Naive thymus-derived CD4-positive, alpha-beta T cell (primary cell): ENCODE data around the gene CHD8. TPM values are rescaled to one million over a fixed set of nuclear protein-coding genes. Genes with fewer than 3 reads are reported as not detected.
A peak's percentile ranks its signal among the peaks of the same experiment; 100 is the strongest.
"Not testable (repeated sequence)": the region's sequence is repeated elsewhere in the genome, so short reads cannot be mapped to it uniquely, and the experiment has no call there.

Source experiments
- ATAC-seq: fragments of 150-1000 bp; cut with Tn5 transposase; 2 replicates; pipeline ENCODE4 v1.10.0; 2021; ENCODE audit warnings: mild to moderate bottlenecking, moderate library complexity
- CTCF ChIA-PET: fragments of 350-600 bp; sonication (Branson Sonifier 250); formaldehyde crosslinking; loops from one replicate; lab custom pipeline; 2021; ENCODE audit warnings: antibody characterized with exemption; lab: Charles Lee
- POLR2A ChIA-PET: fragments of 350-600 bp; sonication (Branson Sonifier 250); formaldehyde crosslinking; loops from one replicate; lab custom pipeline; 2021; ENCODE audit warnings: antibody characterized with exemption, inconsistent platforms; lab: Charles Lee
- DNase-seq, 9 donors: peaks; one replicate each; pipeline versions ENCODE4 v3.0.0 to v3.0.0-alpha.2; 2020 to 2022; ENCODE audit warnings: mixed read lengths in 1 of 9
- H3K27ac ChIP-seq: one replicate; pipeline ENCODE4 v1.7.0; 2013; ENCODE audit warnings: mild to moderate bottlenecking, low read depth, low read length, moderate library complexity
- H3K27me3 ChIP-seq, 2 donors: one replicate each; pipeline ENCODE4 v1.7.0; 2013; ENCODE audit warnings: low read length in 2 of 2, mild to moderate bottlenecking in 2 of 2, moderate library complexity in 2 of 2; ENCODE audit not compliant: control insufficient read depth in 2 of 2, insufficient read depth in 2 of 2
- H3K36me3 ChIP-seq, 3 experiments: 1 replicate in 2 of 3; 2 replicates in 1 of 3; pipeline ENCODE4 v1.7.0; 2013; ENCODE audit warnings: low read length in 3 of 3, mild to moderate bottlenecking in 3 of 3, moderate library complexity in 1 of 3; ENCODE audit not compliant: insufficient read depth in 3 of 3, control insufficient read depth in 2 of 3
- H3K4me1 ChIP-seq, 2 donors: one replicate each; pipeline ENCODE4 v1.7.0; 2013; ENCODE audit warnings: low read length in 2 of 2, mild to moderate bottlenecking in 2 of 2, moderate library complexity in 1 of 2; ENCODE audit not compliant: control insufficient read depth in 2 of 2, insufficient read depth in 2 of 2
- H3K4me3 ChIP-seq: 2 replicates; pipeline ENCODE4 v1.7.0; 2013; ENCODE audit warnings: mild to moderate bottlenecking, low read length
- H3K9me3 ChIP-seq, 3 experiments: 1 replicate in 2 of 3; 2 replicates in 1 of 3; pipeline ENCODE4 v1.7.0; 2013; ENCODE audit warnings: low read length in 3 of 3; ENCODE audit not compliant: control insufficient read depth in 2 of 3
- H3K27ac Mint-ChIP-seq, 9 donors: one replicate each; pipeline ENCODE4 v1.8.0; 2020 to 2022; ENCODE audit warnings: mixed read lengths in 9 of 9, mild to moderate bottlenecking in 8 of 9, moderate library complexity in 5 of 9, inconsistent platforms in 2 of 9
- H3K27me3 Mint-ChIP-seq, 5 donors: one replicate each; pipeline ENCODE4 v1.8.0; 2021 to 2022; ENCODE audit warnings: mixed read lengths in 5 of 5, mild to moderate bottlenecking in 1 of 5
- H3K36me3 Mint-ChIP-seq, 5 donors: one replicate each; pipeline ENCODE4 v1.8.0; 2020 to 2022; ENCODE audit warnings: mixed read lengths in 5 of 5, mild to moderate bottlenecking in 3 of 5, inconsistent platforms in 1 of 5
- H3K4me1 Mint-ChIP-seq, 7 donors: one replicate each; pipeline ENCODE4 v1.8.0; 2020 to 2022; ENCODE audit warnings: mixed read lengths in 7 of 7, mild to moderate bottlenecking in 3 of 7, inconsistent platforms in 1 of 7
- H3K4me3 Mint-ChIP-seq, 10 donors: one replicate each; pipeline ENCODE4 v1.8.0; 2020 to 2022; ENCODE audit warnings: mild to moderate bottlenecking in 10 of 10, mixed read lengths in 10 of 10, moderate library complexity in 6 of 10, inconsistent platforms in 2 of 10
- H3K9me3 Mint-ChIP-seq, 11 donors: one replicate each; pipeline ENCODE4 v1.8.0; 2020 to 2022; ENCODE audit warnings: mixed read lengths in 11 of 11, mild to moderate bottlenecking in 4 of 11, inconsistent platforms in 1 of 11, moderate library complexity in 1 of 11
- intact Hi-C, 2 donors: fragments of 100-400 bp; cut with micrococcal nuclease; formaldehyde crosslinking; loops; one replicate each; pipeline ENCODE4 v1.15.1; 2023
- polyA plus RNA-seq, 2 donors: library from polyadenylated mRNA; unstranded; fragments of 300-500 nt; fragmentation: Illumina TruSeq; gene quantifications; one replicate each; pipeline ENCODE4 v1.2.3, GENCODE V29; 2021
- total RNA-seq, 6 experiments: library from RNA in 5 of 6; stranded (reverse) in 5 of 6; gene quantifications; 1 replicate in 5 of 6; 2 replicates in 1 of 6; pipeline ENCODE4 v1.2.3 and lab custom pipeline; 2021 to 2026

The CHD8 gene
- total and polyA plus RNA-seq, 7 experiments from 2014 or later, result 39.3 to 143 (median 128) TPM

- H3K4me3 Mint-ChIP-seq, intact Hi-C loops, DNase-seq, CTCF ChIA-PET, H3K4me3 ChIP-seq, H3K27ac Mint-ChIP-seq, H3K4me1 ChIP-seq, H3K27me3 ChIP-seq, H3K9me3 ChIP-seq, POLR2A ChIA-PET, H3K27me3 Mint-ChIP-seq, ATAC-seq, H3K9me3 Mint-ChIP-seq, H3K27ac ChIP-seq: not testable (repeated sequence)
- H3K36me3 ChIP-seq, result peaks cover 0 to 53% (median 17%) of the 10 kb centered on the region in 3 experiments
- H3K4me1 Mint-ChIP-seq, result peaks cover 5 to 21% (median 11%) of the 10 kb centered on the region in 7 donors
- H3K36me3 Mint-ChIP-seq, result peaks cover 6 to 32% (median 28%) of the 10 kb centered on the region in 5 donors
These were observed 83.1 kb downstream of the CHD8 start for GRCh38 chr14:21372814-21373213.

DNA sequence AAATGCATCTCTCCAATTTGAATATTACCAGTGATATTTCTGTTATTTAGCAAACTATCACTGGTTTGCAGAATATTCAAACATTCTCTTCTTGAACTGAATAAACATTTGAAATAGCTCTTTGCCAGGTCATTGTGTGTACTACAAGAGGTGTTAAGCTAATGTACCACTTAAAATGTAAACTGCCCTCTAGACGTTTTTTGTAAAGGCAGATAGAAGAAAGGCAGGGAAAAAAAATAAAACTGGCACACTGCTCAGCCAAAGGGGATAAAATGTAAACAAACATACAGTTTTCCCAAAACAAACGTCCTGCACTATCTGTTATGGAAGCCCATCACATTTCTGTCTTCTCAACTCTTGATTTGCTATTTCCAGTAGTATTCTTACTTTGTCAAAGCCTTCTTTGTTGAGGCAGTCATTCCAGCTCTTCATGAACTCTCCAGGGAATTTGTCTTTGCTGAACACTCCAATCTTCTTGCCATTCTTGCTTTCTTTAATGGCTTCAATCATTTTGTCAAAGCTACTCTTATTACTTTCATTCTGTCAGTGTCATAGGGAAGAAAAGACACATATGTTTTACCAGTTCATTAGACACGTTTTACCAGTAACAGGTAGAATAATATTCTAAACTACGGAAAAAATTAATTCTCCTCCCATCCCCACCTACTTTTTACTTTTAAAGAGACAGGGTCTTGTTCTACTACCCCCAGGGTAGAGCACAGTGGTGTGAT, 85.8 kb downstream of the CHD8 start:
- CTCF ChIA-PET, result no interaction called here
- no peaks in the 10 kb centered on the region for H3K9me3 Mint-ChIP-seq
- Histone ChIP-seq H3K36me3 (peaks cover 7 to 80% (median 30%) of the 10 kb centered on the region in 3 experiments), H3K27me3 (no peaks in the 10 kb centered on the region), H3K9me3 (no peaks in the 10 kb centered on the region), H3K27ac (no peak overlapping the region), H3K4me3 (no peak overlapping the region), H3K4me1 (no peaks in the 10 kb centered on the region)
- POLR2A ChIA-PET, result no interaction called here
- intact Hi-C loops, result loop anchor here in 1 of 2 donors (5.0 kb wide), 1 partner anchor 128 kb away; no protein-coding TSS in a partner anchor
- ATAC-seq, result no peak
- no peaks in the 10 kb centered on the region for H3K27me3 Mint-ChIP-seq
- no peak overlapping the region for H3K4me3 Mint-ChIP-seq
- peaks cover 0 to 20% (median 0%) of the 10 kb centered on the region in 7 donors for H3K4me1 Mint-ChIP-seq
- DNase-seq, result no peak
- peak overlapping the region in 1 of 9 donors; percentile 28 for H3K27ac Mint-ChIP-seq
- peaks cover 7 to 49% (median 26%) of the 10 kb centered on the region in 5 donors for H3K36me3 Mint-ChIP-seq

GRCh38 chr14:21367582-21368144, 88.3 kb downstream of the CHD8 start:
- no peak overlapping the region for H3K4me3 ChIP-seq
- ATAC-seq, result no peak
- Mint-ChIP-seq H3K9me3 (no peaks in the 10 kb centered on the region), H3K27ac (peak overlapping the region in 1 of 9 donors; percentile 9), H3K36me3 (peaks cover 11 to 65% (median 33%) of the 10 kb centered on the region in 5 donors), H3K27me3 (no peaks in the 10 kb centered on the region), H3K4me3 (no peak overlapping the region), H3K4me1 (peaks cover 0 to 14% (median 0%) of the 10 kb centered on the region in 7 donors)
- peaks cover 10 to 98% (median 48%) of the 10 kb centered on the region in 3 experiments for H3K36me3 ChIP-seq
- H3K27ac ChIP-seq, result no peak overlapping the region
- ChIA-PET CTCF (no interaction called here), POLR2A (no interaction called here)
- no peaks in the 10 kb centered on the region for H3K9me3 ChIP-seq
- intact Hi-C loops, result loop anchor here in 1 of 2 donors (5.0 kb wide), 1 partner anchor 125 kb away; no protein-coding TSS in a partner anchor
- H3K4me1 ChIP-seq, result no peaks in the 10 kb centered on the region
- DNase-seq, result no peak
- no peaks in the 10 kb centered on the region for H3K27me3 ChIP-seq

DNA sequence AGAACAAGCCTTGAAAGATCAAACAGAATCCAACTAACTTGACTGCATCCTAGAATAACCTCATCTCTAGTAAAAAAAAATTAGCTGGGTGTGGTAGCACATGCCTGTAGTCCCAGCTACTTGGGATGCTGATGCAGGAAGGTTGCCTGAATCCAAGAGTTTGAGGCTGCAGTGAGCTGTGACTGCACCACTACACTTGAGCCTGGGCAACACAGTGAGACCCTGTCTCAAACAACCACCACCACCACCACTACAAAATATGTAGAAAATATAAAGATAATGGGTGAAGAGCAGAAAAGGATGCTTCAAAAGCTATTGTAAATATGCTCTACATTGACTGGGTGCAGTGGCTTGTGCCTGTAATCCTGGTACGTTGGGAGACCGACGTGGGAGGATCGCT, 99.4 kb downstream of the CHD8 start:
- peak overlapping the region in 2 of 9 donors; percentile 25 to 68 for H3K27ac Mint-ChIP-seq
- H3K27me3 ChIP-seq, result no peaks in the 10 kb centered on the region
- H3K36me3 Mint-ChIP-seq, result peaks cover 32 to 75% (median 52%) of the 10 kb centered on the region in 5 donors
- no peaks in the 10 kb centered on the region for H3K9me3 ChIP-seq
- H3K4me3 Mint-ChIP-seq, result no peak overlapping the region
- H3K4me1 ChIP-seq, result no peaks in the 10 kb centered on the region
- no peaks in the 10 kb centered on the region for H3K9me3 Mint-ChIP-seq
- ChIA-PET CTCF (no interaction called here), POLR2A (interaction anchor here (0.6 kb wide), 1 partner anchor 52 kb away, joined by 7 read pairs; no protein-coding TSS in a partner anchor)
- DNase-seq (no peak), ATAC-seq (no peak)
- peaks cover 0 to 7% (median 0%) of the 10 kb centered on the region in 7 donors for H3K4me1 Mint-ChIP-seq
- intact Hi-C loops, result loop anchor here (5.0 to 10.0 kb wide), 2 partner anchors 48 to 114 kb away; no protein-coding TSS in a partner anchor
- no peaks in the 10 kb centered on the region for H3K27me3 Mint-ChIP-seq
- peaks cover 23 to 91% (median 46%) of the 10 kb centered on the region in 3 experiments for H3K36me3 ChIP-seq
- no peak overlapping the region for H3K4me3 ChIP-seq
- no peak overlapping the region for H3K27ac ChIP-seq

DNA sequence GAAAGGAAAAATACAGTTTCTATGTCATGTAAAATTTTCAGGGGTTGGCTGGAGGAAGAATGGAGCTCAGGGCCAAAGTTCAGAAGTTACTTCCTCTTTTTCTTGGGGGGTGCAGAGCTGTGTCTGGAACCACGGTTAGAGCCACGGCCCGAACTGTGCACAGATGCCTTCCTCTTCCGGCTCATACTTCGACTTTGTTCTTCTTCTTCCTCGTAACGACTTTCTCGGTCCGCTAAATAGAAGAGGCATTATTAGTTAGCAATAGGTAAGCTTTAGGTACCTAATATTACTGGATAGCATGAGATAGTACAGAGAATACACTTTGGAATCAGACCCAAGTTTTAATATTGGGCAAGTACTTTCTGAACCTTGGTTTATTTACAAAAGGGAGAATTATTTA, 103.3 kb downstream of the CHD8 start:
- Mint-ChIP-seq H3K4me1 (peaks cover 0 to 6% (median 0%) of the 10 kb centered on the region in 7 donors), H3K36me3 (peaks cover 20 to 46% (median 32%) of the 10 kb centered on the region in 5 donors), H3K9me3 (no peaks in the 10 kb centered on the region), H3K4me3 (peak overlapping the region in 1 of 10 donors; percentile 5), H3K27ac (peak overlapping the region in 6 of 9 donors; percentile 3 to 53 (median 28)), H3K27me3 (no peaks in the 10 kb centered on the region)
- ChIA-PET CTCF (interaction anchor here (0.6 kb wide), 1 partner anchor 89 kb away, joined by 3 read pairs; no protein-coding TSS in a partner anchor), POLR2A (no interaction called here)
- Histone ChIP-seq H3K9me3 (no peaks in the 10 kb centered on the region), H3K4me3 (no peak overlapping the region), H3K36me3 (peaks cover 8 to 59% (median 20%) of the 10 kb centered on the region in 3 experiments), H3K27ac (no peak overlapping the region), H3K27me3 (no peaks in the 10 kb centered on the region), H3K4me1 (no peaks in the 10 kb centered on the region)
- no peak for DNase-seq
- intact Hi-C loops, result loop anchor here in 1 of 2 donors (10.0 kb wide), 1 partner anchor 52 kb away; no protein-coding TSS in a partner anchor
- ATAC-seq, result peak; percentile 73

- Mint-ChIP-seq H3K4me1 (peaks cover 0 to 6% (median 0%) of the 10 kb centered on the region in 7 donors), H3K27me3 (peaks cover 0 to 7% (median 0%) of the 10 kb centered on the region in 5 donors), H3K4me3 (no peak overlapping the region), H3K36me3 (peaks cover 15 to 32% (median 28%) of the 10 kb centered on the region in 5 donors), H3K9me3 (no peaks in the 10 kb centered on the region), H3K27ac (peak overlapping the region in 5 of 9 donors; percentile 9 to 74 (median 52))
- no peaks in the 10 kb centered on the region for H3K27me3 ChIP-seq
- H3K9me3 ChIP-seq, result no peaks in the 10 kb centered on the region
- ATAC-seq (no peak), DNase-seq (no peak)
- H3K4me1 ChIP-seq, result no peaks in the 10 kb centered on the region
- H3K4me3 ChIP-seq, result no peak overlapping the region
- H3K27ac ChIP-seq, result peak overlapping the region; percentile 11
- ChIA-PET POLR2A (no interaction called here), CTCF (no interaction called here)
- H3K36me3 ChIP-seq, result peaks cover 0 to 40% (median 20%) of the 10 kb centered on the region in 3 experiments
- intact Hi-C loops, result loop anchor here in 1 of 2 donors (10.0 kb wide), 1 partner anchor 54 kb away; no protein-coding TSS in a partner anchor
These were observed 105.4 kb downstream of the CHD8 start for GRCh38 chr14:21350539-21350938.
